CD14-positive monocyte (primary cell): ENCODE data around the gene SNHG17. TPM values are rescaled to one million over a fixed set of nuclear protein-coding genes. Genes with fewer than 3 reads are reported as not detected.

Experiments used
- DNase-seq, 3 donors: peaks; one replicate each; pipeline ENCODE4 v3.0.0-alpha.2; 2011 to 2022
- H2AFZ ChIP-seq: 2 replicates; pipeline ENCODE4 v1.6.0; 2012; ENCODE audit warnings: mild to moderate bottlenecking, low read depth, low read length, inconsistent platforms; ENCODE audit not compliant: insufficient read depth, poor library complexity, severe bottlenecking
- H3K27ac ChIP-seq, 2 donors: 1 replicate in 1 of 2; 2 replicates in 1 of 2; pipeline ENCODE4 v1.5.1; 2012 to 2013; ENCODE audit warnings: low read length in 2 of 2, control low read depth in 1 of 2, inconsistent platforms in 1 of 2, low read depth in 1 of 2, mild to moderate bottlenecking in 1 of 2
- H3K27me3 ChIP-seq, 2 donors: one replicate each; pipeline versions ENCODE4 v1.6.0 to v1.6.1; 2011 to 2013; ENCODE audit warnings: low read length in 2 of 2; ENCODE audit not compliant: control insufficient read depth in 2 of 2, insufficient read depth in 2 of 2
- H3K36me3 ChIP-seq, 2 donors: replicated peaks in 1 of 2; 1 replicate in 1 of 2; 2 replicates in 1 of 2; pipeline versions ENCODE4 v1.5.1 to v1.6.1; 2012 to 2013; ENCODE audit warnings: low read length in 2 of 2, control low read depth in 1 of 2, inconsistent platforms in 1 of 2, mild to moderate bottlenecking in 1 of 2; ENCODE audit not compliant: insufficient read depth in 2 of 2, control insufficient read depth in 1 of 2
- H3K4me1 ChIP-seq, 2 donors: 1 replicate in 1 of 2; 2 replicates in 1 of 2; pipeline versions ENCODE4 v1.5.1 to v1.6.1; 2012 to 2013; ENCODE audit warnings: low read length in 2 of 2, control low read depth in 1 of 2, inconsistent platforms in 1 of 2, mild to moderate bottlenecking in 1 of 2, moderate library complexity in 1 of 2; ENCODE audit not compliant: insufficient read depth in 2 of 2, control insufficient read depth in 1 of 2
- H3K4me2 ChIP-seq: replicated peaks from 2 replicates; pipeline ENCODE3; 2012; ENCODE audit warnings: low read length, moderate library complexity, mild to moderate bottlenecking; ENCODE audit not compliant: poor library complexity, severe bottlenecking; ENCODE audit errors: extremely low read depth
- H3K4me3 ChIP-seq, 3 experiments: fragments of 200-600 bp in 1 of 3; sonication (generic) in 1 of 3; replicated peaks in 1 of 3; 1 replicate in 2 of 3; 2 replicates in 1 of 3; pipeline ENCODE4 v1.5.1; 2011 to 2013; ENCODE audit warnings: low read length in 3 of 3, mild to moderate bottlenecking in 3 of 3, control low read depth in 2 of 3, low read depth in 2 of 3, inconsistent platforms in 1 of 3, moderate library complexity in 1 of 3
- H3K79me2 ChIP-seq: 2 replicates; pipeline ENCODE4 v1.6.0; 2012; ENCODE audit warnings: mild to moderate bottlenecking, control low read depth, inconsistent platforms, low read length, moderate library complexity; ENCODE audit not compliant: insufficient read depth
- H3K9ac ChIP-seq: 2 replicates; pipeline ENCODE4 v1.6.0; 2017; ENCODE audit warnings: low read length, mild to moderate bottlenecking; ENCODE audit not compliant: insufficient read depth, poor library complexity, severe bottlenecking
- H3K9me3 ChIP-seq, 2 donors: replicated peaks in 1 of 2; 1 replicate in 1 of 2; 2 replicates in 1 of 2; pipeline versions ENCODE4 v1.5.1 to v1.6.1; 2012 to 2013; ENCODE audit warnings: low read length in 2 of 2, control low read depth in 1 of 2; ENCODE audit not compliant: control insufficient read depth in 1 of 2, insufficient read depth in 1 of 2
- H4K20me1 ChIP-seq: 2 replicates; pipeline ENCODE4 v1.6.0; 2012; ENCODE audit warnings: mild to moderate bottlenecking, low read length, control low read depth, moderate library complexity; ENCODE audit not compliant: insufficient read depth
- H3K27ac Mint-ChIP-seq, 7 donors: one replicate each; pipeline ENCODE4 v1.8.0; 2020; ENCODE audit warnings: mild to moderate bottlenecking in 7 of 7, mixed read lengths in 7 of 7, moderate library complexity in 6 of 7, inconsistent platforms in 2 of 7
- H3K27me3 Mint-ChIP-seq, 3 donors: one replicate each; pipeline ENCODE4 v1.8.0; 2021 to 2022; ENCODE audit warnings: low read depth in 3 of 3, mild to moderate bottlenecking in 3 of 3, mixed read lengths in 3 of 3, moderate library complexity in 3 of 3, inconsistent platforms in 1 of 3
- H3K36me3 Mint-ChIP-seq, 2 donors: one replicate each; pipeline ENCODE4 v1.8.0; 2020; ENCODE audit warnings: mixed read lengths in 2 of 2, inconsistent platforms in 1 of 2, mild to moderate bottlenecking in 1 of 2
- H3K4me1 Mint-ChIP-seq: one replicate; pipeline ENCODE4 v1.8.0; 2020; ENCODE audit warnings: mild to moderate bottlenecking, mixed read lengths
- H3K4me3 Mint-ChIP-seq, 2 donors: one replicate each; pipeline ENCODE4 v1.8.0; 2020; ENCODE audit warnings: mild to moderate bottlenecking in 2 of 2, mixed read lengths in 2 of 2, moderate library complexity in 1 of 2
- H3K9me3 Mint-ChIP-seq, 7 donors: one replicate each; pipeline ENCODE4 v1.8.0; 2020 to 2022; ENCODE audit warnings: mixed read lengths in 7 of 7, mild to moderate bottlenecking in 6 of 7, moderate library complexity in 6 of 7, inconsistent platforms in 2 of 7
- WGBS: methylation state at CpG from one replicate; pipeline ENCODE4 v1.1.5; 2013; ENCODE audit warnings: missing lambda C conversion rate; ENCODE audit not compliant: insufficient coverage; 5-methylcytosine and 5-hydroxymethylcytosine counted together
- intact Hi-C, 2 donors: fragments of 100-400 bp; cut with micrococcal nuclease; formaldehyde crosslinking; loops; one replicate each; pipeline versions ENCODE4 v1.15.0 to v1.15.1; 2023
- polyA plus RNA-seq, 3 donors: library from polyadenylated mRNA; depleted of rRNA in 1 of 3; unstranded in 2 of 3; stranded (reverse) in 1 of 3; fragments of 300-500 nt in 2 of 3; fragments of >200 nt in 1 of 3; fragmentation: Illumina TruSeq in 2 of 3; gene quantifications; 1 replicate in 2 of 3; 2 replicates in 1 of 3; pipeline ENCODE4 v1.2.3, GENCODE V29; 2012 to 2021
- TF ChIP-seq, protein P1 (sequence below): fragments of 200-600 bp; IDR thresholded peaks from one replicate; pipeline ENCODE4 v1.8.0; 2022; ENCODE audit warnings: antibody characterized with exemption, mild to moderate bottlenecking

SNHG17 gene
- polyA plus RNA-seq, 3 donors, result 10.1 to 32.4 (median 29.2) TPM

GRCh38 chr20:38447251-38447661 lies 12.1 kb upstream of the SNHG17 start:
- Histone ChIP-seq H3K9ac (peak overlapping the region; percentile 93), H3K9me3 (no peaks in the 10 kb centered on the region), H3K27me3 (peaks cover 0 to 2% of the 10 kb centered on the region in 2 donors), H3K4me3 (peak overlapping the region; percentile 61 to 99 (median 86)), H2AFZ (peak overlapping the region; percentile 95), H3K79me2 (no peaks in the 10 kb centered on the region), H3K36me3 (peaks cover 16 to 28% of the 10 kb centered on the region in 2 donors), H3K4me2 (peak overlapping the region; percentile 90), H3K27ac (peak overlapping the region; percentile 74 to 88), H3K4me1 (peaks cover 24 to 26% of the 10 kb centered on the region in 2 donors), H4K20me1 (no peaks in the 10 kb centered on the region)
- TF ChIP-seq, protein P1, sequence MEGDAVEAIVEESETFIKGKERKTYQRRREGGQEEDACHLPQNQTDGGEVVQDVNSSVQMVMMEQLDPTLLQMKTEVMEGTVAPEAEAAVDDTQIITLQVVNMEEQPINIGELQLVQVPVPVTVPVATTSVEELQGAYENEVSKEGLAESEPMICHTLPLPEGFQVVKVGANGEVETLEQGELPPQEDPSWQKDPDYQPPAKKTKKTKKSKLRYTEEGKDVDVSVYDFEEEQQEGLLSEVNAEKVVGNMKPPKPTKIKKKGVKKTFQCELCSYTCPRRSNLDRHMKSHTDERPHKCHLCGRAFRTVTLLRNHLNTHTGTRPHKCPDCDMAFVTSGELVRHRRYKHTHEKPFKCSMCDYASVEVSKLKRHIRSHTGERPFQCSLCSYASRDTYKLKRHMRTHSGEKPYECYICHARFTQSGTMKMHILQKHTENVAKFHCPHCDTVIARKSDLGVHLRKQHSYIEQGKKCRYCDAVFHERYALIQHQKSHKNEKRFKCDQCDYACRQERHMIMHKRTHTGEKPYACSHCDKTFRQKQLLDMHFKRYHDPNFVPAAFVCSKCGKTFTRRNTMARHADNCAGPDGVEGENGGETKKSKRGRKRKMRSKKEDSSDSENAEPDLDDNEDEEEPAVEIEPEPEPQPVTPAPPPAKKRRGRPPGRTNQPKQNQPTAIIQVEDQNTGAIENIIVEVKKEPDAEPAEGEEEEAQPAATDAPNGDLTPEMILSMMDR, result no peak
- peaks cover 3 to 10% (median 9%) of the 10 kb centered on the region in 3 donors for H3K27me3 Mint-ChIP-seq
- intact Hi-C loops, result loop anchor here in 1 of 2 donors (5.0 kb wide), 1 partner anchor 415 kb away; the partner anchor contains the start of genes RPRD1B and TTI1
- peak overlapping the region in 5 of 7 donors; percentile 41 to 87 (median 67) for H3K27ac Mint-ChIP-seq
- WGBS, result 90% methylated on average over 9 of the region's 12 CpGs
- H3K4me1 Mint-ChIP-seq, result peaks cover 22% of the 10 kb centered on the region
- H3K4me3 Mint-ChIP-seq, result peak overlapping the region; percentile 79 to 84
- H3K9me3 Mint-ChIP-seq, result no peaks in the 10 kb centered on the region
- peaks cover 26 to 33% of the 10 kb centered on the region in 2 donors for H3K36me3 Mint-ChIP-seq
- DNase-seq, result no peak

DNA sequence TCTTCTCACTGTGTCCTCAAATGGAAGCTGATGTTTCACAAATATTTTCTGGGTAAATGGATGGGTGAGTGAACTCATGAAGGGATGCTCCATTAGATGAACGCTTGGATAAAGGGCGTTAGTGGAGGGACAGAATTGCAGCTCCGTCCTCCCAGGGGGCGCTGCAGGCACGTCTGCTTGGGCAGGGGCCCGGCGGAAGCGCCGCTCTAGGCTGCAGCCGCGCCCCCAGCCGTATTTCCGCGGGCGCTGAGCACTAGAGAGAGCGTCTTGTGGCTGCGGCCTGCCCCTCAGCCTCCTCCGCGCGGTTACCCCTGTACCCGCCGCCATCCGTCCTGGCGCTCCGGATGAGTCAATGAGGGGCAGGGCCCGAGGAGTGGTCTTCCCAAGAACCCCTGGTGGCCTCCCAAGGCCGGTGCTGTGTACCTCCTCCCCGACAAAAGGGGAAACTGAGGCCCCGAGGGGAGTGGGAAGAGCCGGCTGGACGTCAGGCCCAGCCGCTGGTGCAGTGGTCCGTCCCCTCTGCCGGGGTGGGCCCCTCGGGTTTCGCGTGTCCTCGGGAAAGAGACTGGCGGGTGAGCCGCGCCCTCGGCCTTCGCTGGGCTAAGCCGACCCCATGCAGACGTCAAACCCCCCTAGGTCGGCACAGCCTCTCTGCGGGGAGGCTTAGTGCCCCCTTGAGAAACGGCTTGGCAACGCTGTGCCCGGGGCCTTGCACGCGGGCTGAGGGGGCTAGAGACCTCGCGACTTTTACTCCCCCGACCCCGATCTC lies 11.5 kb upstream of the SNHG17 start:
- intact Hi-C loops, result loop anchor here (1.0 to 5.0 kb wide), 2 partner anchors 11 to 414 kb away; partner anchors contain the start of genes SNHG17 (in 2 of the 2), RPRD1B (in 1 of the 2) and TTI1 (in 1 of the 2)
- no peaks in the 10 kb centered on the region for H3K79me2 ChIP-seq
- no peaks in the 10 kb centered on the region for H3K9me3 Mint-ChIP-seq
- H3K27ac ChIP-seq, result peak overlapping the region; percentile 74 to 88
- peaks cover 26 to 33% of the 10 kb centered on the region in 2 donors for H3K36me3 Mint-ChIP-seq
- H4K20me1 ChIP-seq, result no peaks in the 10 kb centered on the region
- WGBS, result under 1% methylated on average over 56 of the region's 56 CpGs
- H3K4me1 ChIP-seq, result peaks cover 24 to 26% of the 10 kb centered on the region in 2 donors
- peak overlapping the region; percentile 90 for H3K4me2 ChIP-seq
- peak overlapping the region; percentile 79 to 84 for H3K4me3 Mint-ChIP-seq
- no peaks in the 10 kb centered on the region for H3K9me3 ChIP-seq
- TF ChIP-seq, protein P1, result peak; percentile 99
- H3K27ac Mint-ChIP-seq, result peak overlapping the region; percentile 60 to 87 (median 67)
- peak overlapping the region; percentile 93 for H3K9ac ChIP-seq
- peaks cover 5 to 11% (median 9%) of the 10 kb centered on the region in 3 donors for H3K27me3 Mint-ChIP-seq
- H2AFZ ChIP-seq, result peak overlapping the region; percentile 95
- peaks cover 22% of the 10 kb centered on the region for H3K4me1 Mint-ChIP-seq
- H3K27me3 ChIP-seq, result peaks cover 0 to 4% of the 10 kb centered on the region in 2 donors
- peak overlapping the region; percentile 61 to 99 (median 86) for H3K4me3 ChIP-seq
- H3K36me3 ChIP-seq, result peaks cover 16 to 28% of the 10 kb centered on the region in 2 donors
- DNase-seq, result peak; percentile 88 to 91 (median 89)
